ENCODE results near the gene AKAP6. TPM values are rescaled to one million over a fixed set of nuclear protein-coding genes. Genes with fewer than 3 reads are reported as not detected.

AKAP6 gene
- total RNA-seq, 1 experiment from 2014 or later = 2.3 TPM

DNA sequence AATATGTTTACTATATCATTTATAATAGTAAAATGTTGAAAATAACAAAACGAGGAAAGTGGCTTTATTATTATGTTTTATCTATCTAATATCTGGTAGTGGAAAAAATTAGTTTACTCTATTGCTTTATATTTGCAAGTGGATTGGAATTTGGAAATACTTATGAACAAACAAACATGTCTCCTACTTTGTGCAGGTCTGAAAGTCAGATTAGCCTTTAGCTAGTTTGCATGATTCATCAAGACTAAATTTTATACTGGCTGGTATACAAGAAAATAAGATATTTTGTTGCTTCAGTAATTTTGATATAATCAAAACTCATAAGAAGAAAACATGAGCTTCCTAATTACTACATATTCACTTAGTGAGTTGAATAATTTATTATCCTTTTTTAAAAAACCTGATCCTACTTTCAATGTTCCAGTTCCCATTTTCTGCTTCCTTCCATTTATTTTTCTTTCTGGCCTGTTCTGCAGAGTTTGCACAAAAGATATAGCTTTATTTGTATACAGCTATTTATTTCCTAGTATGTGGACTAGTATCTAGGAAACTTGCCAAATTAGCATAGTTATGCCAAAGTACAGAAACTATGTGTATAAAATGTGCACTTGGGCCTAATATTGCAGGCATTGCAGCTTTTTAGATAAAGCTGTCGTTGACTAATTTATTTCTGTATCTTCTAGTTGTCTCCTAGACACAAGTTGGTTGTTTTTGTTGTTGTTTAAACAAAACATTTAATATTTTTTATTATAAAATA, 122.0 kb downstream of the AKAP6 start:
- ChIA-PET CTCF (interaction anchor here (0.9 kb wide), 1 partner anchor 17 kb away, joined by 5 read pairs; no protein-coding TSS in a partner anchor), POLR2A (no interaction called here)
- H3K4me1 Mint-ChIP-seq (ENCODE audit: insufficient read depth, unreplicated experiment) = no peaks in the 10 kb centered on the region

DNA sequence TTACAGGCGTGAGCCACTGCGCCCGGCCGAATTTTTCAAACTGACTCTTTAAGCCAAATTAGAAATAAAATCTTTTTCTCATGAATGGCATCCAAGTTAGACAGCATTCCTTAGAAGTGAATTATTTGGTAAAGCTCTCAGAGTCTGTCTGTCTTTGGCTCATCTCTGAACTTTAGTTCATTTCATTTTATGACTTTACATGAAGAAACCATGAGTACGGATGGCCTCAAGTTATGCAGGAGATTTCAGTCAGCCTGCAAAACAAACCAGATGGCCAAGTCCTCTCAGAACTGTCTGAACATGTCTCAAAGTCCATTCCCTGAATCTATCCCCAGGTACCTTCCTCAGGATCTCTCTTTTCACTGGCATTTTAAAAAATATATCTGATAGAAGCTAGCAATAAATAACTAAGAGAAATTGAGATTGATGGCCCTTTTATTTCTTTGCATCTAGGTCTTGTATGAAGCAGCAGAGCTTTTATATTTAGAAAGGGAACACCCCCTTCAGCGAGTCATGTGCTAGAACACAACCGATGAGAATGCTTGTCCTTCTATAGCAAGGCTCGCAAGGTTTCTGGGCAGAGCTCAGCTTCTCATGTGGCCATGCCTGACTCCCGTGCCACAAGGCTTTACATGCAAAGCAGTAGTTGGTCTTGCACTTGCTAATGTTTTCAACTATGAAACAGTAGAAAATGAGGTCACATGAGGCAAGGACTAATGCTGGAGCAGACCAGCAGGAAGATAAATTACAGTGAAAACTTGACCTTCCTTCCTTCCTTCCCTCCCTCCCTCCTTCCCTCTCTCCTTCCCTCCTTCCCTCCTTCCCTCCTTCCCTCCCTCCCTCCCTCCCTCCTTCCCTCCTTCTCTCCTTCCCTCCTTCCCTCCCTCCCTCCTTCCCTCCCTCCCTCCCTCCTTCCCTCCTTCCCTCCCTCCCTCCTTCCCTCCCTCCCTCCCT, 125.0 kb downstream of the AKAP6 start:
- no peaks in the 10 kb centered on the region for H3K36me3 Mint-ChIP-seq (ENCODE audit: insufficient read depth, unreplicated experiment)
- no peak overlapping the region for H3K4me3 Mint-ChIP-seq (ENCODE audit: unreplicated experiment)
- ChIA-PET CTCF (no interaction called here), POLR2A (interaction anchor here (0.7 to 0.9 kb wide), 2 partner anchors 19 to 106 kb away, joined by 3 to 4 read pairs; no protein-coding TSS in a partner anchor)
- no peak overlapping the region for H3K27ac Mint-ChIP-seq (ENCODE audit: low read depth, unreplicated experiment)
- intact Hi-C loops (cut with micrococcal nuclease) = no loop called here
- TF ChIP-seq, protein P1, sequence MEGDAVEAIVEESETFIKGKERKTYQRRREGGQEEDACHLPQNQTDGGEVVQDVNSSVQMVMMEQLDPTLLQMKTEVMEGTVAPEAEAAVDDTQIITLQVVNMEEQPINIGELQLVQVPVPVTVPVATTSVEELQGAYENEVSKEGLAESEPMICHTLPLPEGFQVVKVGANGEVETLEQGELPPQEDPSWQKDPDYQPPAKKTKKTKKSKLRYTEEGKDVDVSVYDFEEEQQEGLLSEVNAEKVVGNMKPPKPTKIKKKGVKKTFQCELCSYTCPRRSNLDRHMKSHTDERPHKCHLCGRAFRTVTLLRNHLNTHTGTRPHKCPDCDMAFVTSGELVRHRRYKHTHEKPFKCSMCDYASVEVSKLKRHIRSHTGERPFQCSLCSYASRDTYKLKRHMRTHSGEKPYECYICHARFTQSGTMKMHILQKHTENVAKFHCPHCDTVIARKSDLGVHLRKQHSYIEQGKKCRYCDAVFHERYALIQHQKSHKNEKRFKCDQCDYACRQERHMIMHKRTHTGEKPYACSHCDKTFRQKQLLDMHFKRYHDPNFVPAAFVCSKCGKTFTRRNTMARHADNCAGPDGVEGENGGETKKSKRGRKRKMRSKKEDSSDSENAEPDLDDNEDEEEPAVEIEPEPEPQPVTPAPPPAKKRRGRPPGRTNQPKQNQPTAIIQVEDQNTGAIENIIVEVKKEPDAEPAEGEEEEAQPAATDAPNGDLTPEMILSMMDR (IDR thresholded peaks at IDR 0.05; ENCODE audit: unreplicated experiment) = no peak
- DNase-seq (ENCODE audit: unreplicated experiment) = no peak
- BruUV-seq (replicated peaks) = no TSS peak
- no peaks in the 10 kb centered on the region for H3K27me3 Mint-ChIP-seq (ENCODE audit: insufficient read depth, unreplicated experiment)
- H3K4me1 Mint-ChIP-seq (ENCODE audit: insufficient read depth, unreplicated experiment) = no peaks in the 10 kb centered on the region
- H3K9me3 Mint-ChIP-seq (ENCODE audit: unreplicated experiment) = no peaks in the 10 kb centered on the region

More for the DNA sequence above, 122.0 kb downstream of the AKAP6 start:
- no TSS peak for BruUV-seq (replicated peaks)
- TF ChIP-seq, protein P1 (IDR thresholded peaks at IDR 0.05; ENCODE audit: unreplicated experiment) = no peak
- Mint-ChIP-seq H3K4me3 (ENCODE audit: unreplicated experiment) (no peak overlapping the region), H3K36me3 (ENCODE audit: insufficient read depth, unreplicated experiment) (no peaks in the 10 kb centered on the region), H3K27ac (ENCODE audit: low read depth, unreplicated experiment) (no peak overlapping the region), H3K27me3 (ENCODE audit: insufficient read depth, unreplicated experiment) (no peaks in the 10 kb centered on the region), H3K9me3 (ENCODE audit: unreplicated experiment) (no peaks in the 10 kb centered on the region)
- no peak for DNase-seq (ENCODE audit: unreplicated experiment)
- intact Hi-C loops (cut with micrococcal nuclease) = no loop called here

DNA sequence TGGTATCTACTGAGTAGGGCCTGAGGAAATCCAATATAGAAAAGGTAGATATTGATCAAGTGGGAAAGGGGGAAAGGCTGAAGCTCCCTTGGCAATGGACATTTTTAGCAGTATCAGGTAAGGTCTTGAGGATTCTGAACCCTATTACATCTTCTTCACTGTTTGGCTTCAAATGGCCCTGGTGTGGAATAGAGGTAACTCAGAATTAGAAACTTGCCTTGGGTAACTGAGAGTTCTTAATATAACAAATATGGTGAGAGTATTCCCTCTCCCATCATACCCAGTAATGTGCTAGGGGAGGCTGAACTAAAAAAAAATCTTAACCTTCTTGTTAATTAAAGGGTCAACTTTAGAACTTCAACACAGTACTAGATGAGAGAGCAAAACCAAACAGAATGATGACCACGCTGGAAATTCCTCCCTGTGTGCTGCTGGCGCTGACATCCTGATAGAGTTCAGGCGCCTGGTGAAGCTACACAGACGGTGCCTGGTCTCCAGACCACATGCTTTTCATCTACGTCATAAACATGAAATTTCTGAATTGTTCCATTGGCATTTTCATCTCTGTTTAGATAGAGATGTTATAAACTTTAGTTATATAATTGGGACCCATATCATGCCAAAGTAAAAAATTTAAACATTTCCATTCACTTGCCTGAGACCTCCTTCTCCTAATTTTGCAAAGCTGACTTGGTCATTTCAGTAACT, 128.3 kb downstream of the AKAP6 start:
- intact Hi-C loops (cut with micrococcal nuclease) = no loop called here

More for the DNA sequence above, 128.3 kb downstream of the AKAP6 start:
- Mint-ChIP-seq H3K27ac (ENCODE audit: low read depth, unreplicated experiment) (no peak overlapping the region), H3K9me3 (ENCODE audit: unreplicated experiment) (peaks cover 8% of the 10 kb centered on the region), H3K4me1 (ENCODE audit: insufficient read depth, unreplicated experiment) (no peaks in the 10 kb centered on the region), H3K4me3 (ENCODE audit: unreplicated experiment) (no peak overlapping the region), H3K27me3 (ENCODE audit: insufficient read depth, unreplicated experiment) (no peaks in the 10 kb centered on the region), H3K36me3 (ENCODE audit: insufficient read depth, unreplicated experiment) (no peaks in the 10 kb centered on the region)
- TF ChIP-seq, protein P1 (IDR thresholded peaks at IDR 0.05; ENCODE audit: unreplicated experiment) = no peak
- ChIA-PET CTCF (interaction anchor here (0.5 to 1.5 kb wide), 3 partner anchors 9 to 1899 kb away, joined by 3 to 7 read pairs (median 4); no protein-coding TSS in a partner anchor), POLR2A (no interaction called here)
- no TSS peak for BruUV-seq (replicated peaks)
- no peak for DNase-seq (ENCODE audit: unreplicated experiment)
